IPS DF 6.9 (cell line): ENCODE data around the gene PCDHGB1.
"Not testable (repeated sequence)": the region's sequence is repeated elsewhere in the genome, so short reads cannot be mapped to it uniquely, and the experiment has no call there.

ENCODE experiments used
- DNase-seq: peaks from one replicate; pipeline ENCODE4 v3.0.0-alpha.2; 2013; ENCODE audit warnings: low read depth, low spot score
- H3K27ac ChIP-seq: one replicate; pipeline ENCODE4 v1.5.1; 2013; ENCODE audit warnings: low read length, control low read depth
- H3K27me3 ChIP-seq: 2 replicates; pipeline ENCODE4 v1.6.1; 2013; ENCODE audit warnings: mild to moderate bottlenecking, low read length; ENCODE audit not compliant: control insufficient read depth, insufficient read depth
- H3K36me3 ChIP-seq: 2 replicates; pipeline ENCODE4 v1.6.1; 2013; ENCODE audit warnings: low read length; ENCODE audit not compliant: control insufficient read depth, insufficient read depth
- H3K4me1 ChIP-seq: 2 replicates; pipeline ENCODE4 v1.6.1; 2013; ENCODE audit warnings: low read length; ENCODE audit not compliant: control insufficient read depth, insufficient read depth
- H3K4me3 ChIP-seq: 2 replicates; pipeline ENCODE4 v1.5.1; 2013; ENCODE audit warnings: mild to moderate bottlenecking, low read length
- H3K9me3 ChIP-seq: 2 replicates; pipeline ENCODE4 v1.6.1; 2013; ENCODE audit warnings: low read length, inconsistent platforms; ENCODE audit not compliant: control insufficient read depth, insufficient read depth
- WGBS: extraction: QIAGEN DNeasy Blood & Tissue Kit; methylation state at CpG from one replicate; pipeline ENCODE4 v1.1.7; 2013; ENCODE audit warnings: mixed read lengths, missing lambda C conversion rate; ENCODE audit not compliant: insufficient read length, insufficient coverage; 5-methylcytosine and 5-hydroxymethylcytosine counted together

The PCDHGB1 gene

GRCh38 chr5:141397756-141398551 lies 48.1 kb downstream of the PCDHGB1 start, which contains the start of gene PCDHGB5:
Gene PCDHGB5 (plus strand): TSS chr5:141397947. CDS start chr5:141398128, 181 bp downstream.
- not testable (repeated sequence) for H3K4me3 ChIP-seq, H3K27me3 ChIP-seq, H3K27ac ChIP-seq, H3K36me3 ChIP-seq, H3K9me3 ChIP-seq, DNase-seq, H3K4me1 ChIP-seq
- 100% methylated on average over 1 of the region's 43 CpGs for WGBS

- Histone ChIP-seq H3K9me3 (no peaks in the 10 kb centered on the region; the same call in 1 of the 2 replicates), H3K27me3 (no peaks in the 10 kb centered on the region), H3K4me1 (no peaks in the 10 kb centered on the region), H3K4me3 (no peak overlapping the region), H3K27ac (no peak overlapping the region), H3K36me3 (no peaks in the 10 kb centered on the region)
- no CpG with 5 or more reads among the region's 15 CpGs for WGBS
- DNase-seq = no peak
Measured at GRCh38 chr5:141398608-141399007, 48.7 kb downstream of the PCDHGB1 start.

- Histone ChIP-seq H3K27me3 (no peaks in the 10 kb centered on the region), H3K4me1 (no peaks in the 10 kb centered on the region), H3K9me3 (no peaks in the 10 kb centered on the region; the same call in 1 of the 2 replicates), H3K27ac (no peak overlapping the region), H3K4me3 (no peak overlapping the region), H3K36me3 (no peaks in the 10 kb centered on the region)
- no peak for DNase-seq
- WGBS = no CpG with 5 or more reads among the region's 61 CpGs
Measured at GRCh38 chr5:141399555-141400258, 49.8 kb downstream of the PCDHGB1 start.
